NT2/D1 (cell line): ENCODE results near the gene CLEC16A.

Experiments used
- DNase-seq: peaks from one replicate; pipeline ENCODE4 v3.0.0-alpha.2; 2011; ENCODE audit warnings: low read depth, low spot score
- H3K27me3 ChIP-seq: 2 replicates; pipeline ENCODE4 v1.6.0; 2011; ENCODE audit warnings: mild to moderate bottlenecking; ENCODE audit not compliant: insufficient read length, insufficient read depth
- H3K36me3 ChIP-seq: 2 replicates; pipeline ENCODE4 v1.6.1; 2011; ENCODE audit warnings: mild to moderate bottlenecking, low read length, mixed read lengths; ENCODE audit not compliant: insufficient read depth, insufficient read length
- H3K4me1 ChIP-seq: 2 replicates; pipeline ENCODE4 v1.5.1; 2011; ENCODE audit not compliant: insufficient read depth, insufficient read length
- H3K4me3 ChIP-seq: 2 replicates; pipeline ENCODE4 v1.5.1; 2011; ENCODE audit warnings: low read depth; ENCODE audit not compliant: insufficient read length
- H3K9ac ChIP-seq: 2 replicates; pipeline ENCODE4 v1.6.0; 2011; ENCODE audit warnings: low read depth; ENCODE audit not compliant: insufficient read length
- H3K9me3 ChIP-seq: 2 replicates; pipeline ENCODE4 v1.5.1; 2011; ENCODE audit warnings: mild to moderate bottlenecking, low read length; ENCODE audit not compliant: insufficient read depth
- SUZ12 ChIP-seq: IDR thresholded peaks from 2 replicates; pipeline ENCODE4 v1.6.1; 2011; ENCODE audit not compliant: insufficient read length, insufficient read depth; ENCODE audit errors: extremely low read depth
- YY1 ChIP-seq: IDR thresholded peaks from 2 replicates; pipeline ENCODE4 v1.6.1; 2011; ENCODE audit not compliant: insufficient read length, insufficient read depth
- ZNF274 ChIP-seq: IDR thresholded peaks from 2 replicates; pipeline ENCODE4 v1.6.1; 2011; ENCODE audit warnings: mild to moderate bottlenecking, low read depth, low read length

CLEC16A gene

GRCh38 chr16:11178424-11178823 is 234.1 kb downstream of the CLEC16A start:
- TF ChIP-seq SUZ12 (no peak), YY1 (no peak), ZNF274 (no peak)
- Histone ChIP-seq H3K4me3 (no peak overlapping the region), H3K9me3 (no peaks in the 10 kb centered on the region), H3K9ac (no peak overlapping the region), H3K27me3 (no peaks in the 10 kb centered on the region), H3K36me3 (peaks cover 16% of the 10 kb centered on the region), H3K4me1 (peaks cover 13% of the 10 kb centered on the region)
- DNase-seq = no peak

- Histone ChIP-seq H3K4me1 (peaks cover 13% of the 10 kb centered on the region), H3K4me3 (no peak overlapping the region), H3K27me3 (no peaks in the 10 kb centered on the region), H3K9me3 (no peaks in the 10 kb centered on the region), H3K36me3 (peaks cover 12% of the 10 kb centered on the region), H3K9ac (no peak overlapping the region)
- no peak for TF ChIP-seq ZNF274
- TF ChIP-seq YY1 = no peak
- TF ChIP-seq SUZ12 = no peak
- no peak for DNase-seq
Measured at GRCh38 chr16:11179574-11179973, 235.2 kb downstream of the CLEC16A start.

- Histone ChIP-seq H3K27me3 (no peaks in the 10 kb centered on the region), H3K9ac (no peak overlapping the region), H3K4me3 (no peak overlapping the region), H3K9me3 (no peaks in the 10 kb centered on the region), H3K36me3 (peaks cover 12% of the 10 kb centered on the region), H3K4me1 (peaks cover 13% of the 10 kb centered on the region)
- no peak for TF ChIP-seq ZNF274
- TF ChIP-seq SUZ12 = no peak
- no peak for TF ChIP-seq YY1
- no peak for DNase-seq
Measured at GRCh38 chr16:11180489-11180888, 236.1 kb downstream of the CLEC16A start.

GRCh38 chr16:11181242-11181898 is 237.0 kb downstream of the CLEC16A start:
- Histone ChIP-seq H3K4me1 (peaks cover 13% of the 10 kb centered on the region), H3K27me3 (no peaks in the 10 kb centered on the region), H3K36me3 (peaks cover 12% of the 10 kb centered on the region), H3K4me3 (no peak overlapping the region), H3K9me3 (no peaks in the 10 kb centered on the region), H3K9ac (no peak overlapping the region)
- no peak for TF ChIP-seq ZNF274
- TF ChIP-seq YY1 = no peak
- TF ChIP-seq SUZ12 = no peak
- no peak for DNase-seq

GRCh38 chr16:11181899-11182279 is 237.5 kb downstream of the CLEC16A start:
- no peak for DNase-seq
- H3K4me1 ChIP-seq = peaks cover 13% of the 10 kb centered on the region

GRCh38 chr16:11182411-11182810 is 238.0 kb downstream of the CLEC16A start:
- H3K4me3 ChIP-seq = no peak overlapping the region
- no peaks in the 10 kb centered on the region for H3K9me3 ChIP-seq
- H3K4me1 ChIP-seq = peaks cover 13% of the 10 kb centered on the region
- no peaks in the 10 kb centered on the region for H3K27me3 ChIP-seq
- H3K9ac ChIP-seq = no peak overlapping the region
- TF ChIP-seq SUZ12 (no peak), YY1 (no peak), ZNF274 (no peak)
- H3K36me3 ChIP-seq = peaks cover 12% of the 10 kb centered on the region
- DNase-seq = no peak

More at GRCh38 chr16:11181899-11182279, 237.5 kb downstream of the CLEC16A start:
- Histone ChIP-seq H3K4me3 (no peak overlapping the region), H3K9ac (no peak overlapping the region), H3K36me3 (peaks cover 12% of the 10 kb centered on the region), H3K27me3 (no peaks in the 10 kb centered on the region), H3K9me3 (no peaks in the 10 kb centered on the region)
- TF ChIP-seq ZNF274 = no peak
- TF ChIP-seq YY1 = no peak
- TF ChIP-seq SUZ12 = no peak

- no peak overlapping the region for H3K4me3 ChIP-seq
- H3K9me3 ChIP-seq = no peaks in the 10 kb centered on the region
- no peak overlapping the region for H3K9ac ChIP-seq
- H3K27me3 ChIP-seq = no peaks in the 10 kb centered on the region
- peaks cover 13% of the 10 kb centered on the region for H3K4me1 ChIP-seq
- peaks cover 12% of the 10 kb centered on the region for H3K36me3 ChIP-seq
- TF ChIP-seq SUZ12 (no peak), YY1 (no peak), ZNF274 (no peak)
- no peak for DNase-seq
Measured at GRCh38 chr16:11183035-11183812, 238.9 kb downstream of the CLEC16A start.
